ENCODE data around the gene PCDHGA10. TPM values are rescaled to one million over a fixed set of nuclear protein-coding genes. Genes with fewer than 3 reads are reported as not detected.

The PCDHGA10 gene
- total and polyA plus RNA-seq, 2 of the 8 experiments (the other 6 are each of a cell fraction or from before 2014, with no cell fraction given) = 2.2 to 6.4 TPM

GRCh38 chr5:141388661-141389060 lies 24.1 kb upstream of the PCDHGA10 start:
- no peak overlapping the region for H2AK5ac ChIP-seq (ENCODE audit: low read depth, low read length)
- no peaks in the 10 kb centered on the region for H3K79me2 ChIP-seq (ENCODE audit: control insufficient read depth in 1 of 2, insufficient read depth in 2 of 2, low read length in 2 of 2)
- no peaks in the 10 kb centered on the region for H4K20me1 ChIP-seq (replicated peaks in 1 of 2; ENCODE audit: control insufficient read depth in 1 of 2, insufficient read depth in 2 of 2, low read length in 2 of 2)
- H3K4ac ChIP-seq (replicated peaks; ENCODE audit: insufficient read length, low read depth, low read length) = no peak overlapping the region
- H3K9ac ChIP-seq (replicated peaks in 1 of 4; ENCODE audit: extremely low read depth in 1 of 4, low read depth in 3 of 4, low read length in 3 of 4) = no peak overlapping the region
- ChIA-PET CTCF (ENCODE audit: partially characterized antibody) (interaction anchor here (0.9 to 8.7 kb wide), 16 partner anchors 12 to 207 kb away, joined by 3 to 68 read pairs (median 8); partner anchors contain the start of genes PCDHB10, PCDHB16, PCDHGA10 and PCDHGA2), POLR2A (ENCODE audit: partially characterized antibody) (interaction anchor here (1.0 kb wide), 2 partner anchors 8 to 125 kb away, joined by 3 read pairs; no protein-coding TSS in a partner anchor)
- no peak overlapping the region; a peak in 1 of 4 replicates for H3K4me2 ChIP-seq (ENCODE audit: insufficient read depth in 1 of 2, low read depth in 2 of 2, low read length in 2 of 2)
- H2BK15ac ChIP-seq (ENCODE audit: low read length) = no peak overlapping the region
- FAIRE-seq (no peak), DNase-seq (ENCODE audit: low read depth in 1 of 2, low spot score in 2 of 2) (no peak)
- H3K23ac ChIP-seq (ENCODE audit: insufficient read length) = no peak overlapping the region
- H3K56ac ChIP-seq (replicated peaks; ENCODE audit: insufficient read length, low read depth, low read length) = no peak overlapping the region
- no peak overlapping the region for H3K27ac ChIP-seq (ENCODE audit: low read depth, low read length)
- peaks cover 3 to 29% (median 14%) of the 10 kb centered on the region in 4 experiments; a peak in 7 of 8 replicates for H3K36me3 ChIP-seq (ENCODE audit: control insufficient read depth in 2 of 4, insufficient read depth in 4 of 4, low read length in 3 of 4)
- H3K79me1 ChIP-seq (ENCODE audit: low read depth, low read length) = no peaks in the 10 kb centered on the region
- H3K27me3 ChIP-seq (replicated peaks in 1 of 4; ENCODE audit: control insufficient read depth in 3 of 4, extremely low read depth in 1 of 4, insufficient read depth in 3 of 4, low read length in 3 of 4) = no peaks in the 10 kb centered on the region; a peak in 1 of 7 replicates
- TF ChIP-seq TAF7 (optimal IDR thresholded peaks at IDR 0.05; ENCODE audit: borderline replicate concordance, low read depth, low read length) (no peak), CEBPB (IDR thresholded peaks at IDR 0.05; ENCODE audit: low read depth, low read length) (peak; percentile 95)
- H3K4me3 ChIP-seq (ENCODE audit: extremely low read depth in 1 of 4, insufficient read depth in 2 of 4, low read depth in 3 of 4, low read length in 4 of 4) = peak overlapping the region in 1 of 4 experiments; percentile 36; a peak in 1 of 8 replicates
- no peak overlapping the region for H2AFZ ChIP-seq (ENCODE audit: low read length)
- H2BK5ac ChIP-seq (ENCODE audit: low read depth, low read length) = no peak overlapping the region
- H2BK12ac ChIP-seq (ENCODE audit: low read depth, low read length) = no peak overlapping the region
- H4K91ac ChIP-seq (replicated peaks; ENCODE audit: insufficient read length, low read length) = no peak overlapping the region
- 96% methylated on average over 10 of the region's 10 CpGs; no CpG with 5 or more reads in 1 of the 2 experiments for WGBS, 2 experiments (ENCODE audit: extremely low coverage in 1 of 2, insufficient coverage in 1 of 2, insufficient read length in 1 of 2, insufficient replicate concordance in 2 of 2, low coverage in 1 of 2, low lambda C conversion rate in 2 of 2, missing lambda C conversion rate in 1 of 2)
- H4K5ac ChIP-seq (ENCODE audit: insufficient read length, low read depth, low read length) = no peak overlapping the region
- H3K23me2 ChIP-seq (ENCODE audit: low read depth, low read length) = no peaks in the 10 kb centered on the region; the same call in 1 of the 2 replicates
- H4K8ac ChIP-seq (ENCODE audit: extremely low read depth, insufficient read depth, low read length) = no peak overlapping the region
- H3K9me3 ChIP-seq (ENCODE audit: insufficient read depth in 2 of 2, low read depth in 1 of 2, low read length in 1 of 2) = peaks cover 46 to 49% of the 10 kb centered on the region in 2 experiments
- no peak overlapping the region for H3K14ac ChIP-seq (ENCODE audit: insufficient read length)
- no peak overlapping the region for H2BK20ac ChIP-seq (ENCODE audit: low read length)
- no peaks in the 10 kb centered on the region for H3K4me1 ChIP-seq (replicated peaks in 1 of 4; ENCODE audit: control insufficient read depth in 3 of 4, insufficient read depth in 4 of 4, low read length in 3 of 4)
- no peak overlapping the region for H2BK120ac ChIP-seq (replicated peaks; ENCODE audit: low read depth, low read length)
- H3K18ac ChIP-seq (ENCODE audit: extremely low read depth, low read length) = no peak overlapping the region
